Head of caudate nucleus (tissue), 42 donors: ENCODE measurements around the gene SEMA6B.
"Not testable (repeated sequence)": the region's sequence is repeated elsewhere in the genome, so short reads cannot be mapped to it uniquely, and the experiment has no call there.

Experiments
- DNase-seq, 42 donors: peaks; one replicate each; pipeline versions ENCODE4 v3.0.0 to v3.0.0-alpha.2; 2020 to 2021; ENCODE audit warnings: mixed read lengths in 7 of 42
- intact Hi-C: fragments of 100-400 bp; cut with DNase I; formaldehyde crosslinking; loops from one replicate; pipeline ENCODE4 v1.15.0; 2022

Gene SEMA6B

DNA sequence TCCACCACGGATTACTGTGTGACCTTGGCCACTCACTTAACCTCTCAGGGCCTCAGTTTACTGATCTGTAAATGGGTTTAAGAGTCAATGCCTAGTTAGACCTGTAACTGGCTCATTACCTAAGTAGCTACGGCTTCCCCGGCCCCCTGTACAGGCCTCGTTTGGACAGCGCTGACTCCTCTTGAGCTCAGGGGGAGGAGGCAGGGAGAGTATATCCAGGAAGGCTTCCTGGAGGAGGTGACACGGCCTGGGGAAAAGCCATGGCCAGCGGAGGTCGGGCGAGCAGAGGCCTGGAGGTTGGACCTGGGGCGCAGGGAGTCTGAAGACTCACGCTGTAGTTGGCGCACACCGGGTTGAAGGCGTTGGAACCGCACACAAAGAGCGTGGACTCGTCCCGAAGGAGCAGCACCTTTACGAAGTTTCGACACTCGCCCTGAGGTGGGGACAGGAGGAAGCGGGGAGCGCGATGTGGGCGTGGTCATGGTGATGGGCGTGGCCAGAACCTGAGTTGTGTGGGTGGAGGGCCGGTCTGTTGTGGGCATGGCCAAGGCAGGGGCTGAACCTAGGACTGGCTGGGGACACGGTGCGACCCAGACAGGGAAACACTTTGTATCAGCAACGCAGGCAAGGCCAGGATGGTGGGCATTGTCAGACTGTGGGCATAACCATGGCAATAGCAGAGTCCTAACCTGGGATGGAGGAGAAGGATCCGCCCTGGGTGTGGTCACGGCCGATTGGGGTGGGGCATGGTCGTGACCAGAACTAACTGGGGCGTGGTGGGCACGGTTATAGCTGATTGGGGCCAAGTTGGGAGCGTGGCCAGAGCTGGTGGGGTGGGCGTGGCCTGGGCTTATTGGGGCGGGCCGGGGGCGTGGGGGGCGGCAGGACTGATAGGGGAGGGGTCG is 3.6 kb downstream of the SEMA6B start:
- intact Hi-C loops = no loop called here
- DNase-seq = no peak

DNA sequence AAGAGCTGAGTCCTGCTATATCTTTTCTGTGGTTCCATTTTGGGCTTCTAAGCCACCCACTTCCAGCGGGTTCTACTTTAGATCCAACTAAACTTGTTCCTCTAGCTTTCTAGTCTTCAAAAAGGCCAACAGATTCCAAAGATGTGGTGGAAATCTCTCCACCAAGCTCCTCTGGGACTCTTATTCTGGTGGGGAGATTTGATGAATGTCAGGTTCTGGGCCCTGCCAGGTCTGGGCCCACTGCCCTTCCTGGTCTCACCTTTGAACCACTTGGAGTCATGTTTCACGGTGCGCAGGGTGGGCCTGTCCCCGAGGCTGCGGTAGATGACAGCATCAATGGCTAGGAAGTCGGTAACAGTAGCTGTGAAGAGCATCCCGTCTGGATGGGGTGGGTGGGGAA is 4.8 kb downstream of the SEMA6B start:
- intact Hi-C loops = no loop called here
- no peak for DNase-seq

GRCh38 chr19:4553775-4554174 is 5.7 kb downstream of the SEMA6B start:
- intact Hi-C loops = no loop called here
- no peak for DNase-seq

DNA sequence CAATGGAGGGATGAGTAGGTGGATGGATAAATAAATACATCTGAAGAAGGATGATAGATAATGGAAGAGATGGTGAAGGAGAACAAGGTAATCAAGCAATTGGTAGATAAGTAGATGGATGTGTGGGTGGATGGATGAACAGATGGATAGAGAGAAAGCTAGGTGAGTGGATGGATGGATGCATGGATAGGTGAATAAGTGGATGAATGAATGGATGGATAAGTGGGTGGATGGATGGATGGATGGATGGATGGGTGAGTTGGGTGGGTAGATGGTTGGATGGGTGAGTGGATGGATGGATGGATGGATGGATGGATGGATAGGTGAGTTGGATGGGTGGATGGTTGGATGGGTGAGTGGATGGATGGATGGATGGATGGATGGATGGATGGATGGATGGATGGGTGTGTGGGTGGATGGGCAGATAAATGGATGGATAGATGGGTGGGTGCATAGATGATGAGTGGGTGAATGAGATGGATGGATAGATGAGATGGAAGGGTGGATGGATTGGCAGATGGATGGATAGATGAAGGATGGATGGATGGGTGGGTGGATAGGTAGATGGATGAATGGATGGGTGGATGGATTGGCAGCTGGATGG is 6.3 kb downstream of the SEMA6B start:
- intact Hi-C loops = no loop called here

DNA sequence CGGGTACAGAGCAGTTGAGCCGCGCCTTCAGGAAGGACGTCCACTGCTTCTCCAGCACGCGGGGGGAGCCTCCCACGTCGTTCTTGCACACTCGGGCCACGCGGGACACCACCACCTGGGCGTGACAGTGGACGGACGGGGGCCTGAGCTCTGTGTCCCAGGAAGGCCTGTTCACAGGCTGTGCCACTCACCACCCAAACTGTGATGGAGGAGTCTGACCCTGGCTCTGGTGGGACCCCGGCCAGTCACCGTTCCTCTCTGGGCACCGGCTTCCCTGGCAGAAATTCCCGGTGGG is 7.0 kb downstream of the SEMA6B start:
- intact Hi-C loops = no loop called here
- DNase-seq = no peak

More for the DNA sequence above, 6.3 kb downstream of the SEMA6B start:
- no peak for DNase-seq

DNA sequence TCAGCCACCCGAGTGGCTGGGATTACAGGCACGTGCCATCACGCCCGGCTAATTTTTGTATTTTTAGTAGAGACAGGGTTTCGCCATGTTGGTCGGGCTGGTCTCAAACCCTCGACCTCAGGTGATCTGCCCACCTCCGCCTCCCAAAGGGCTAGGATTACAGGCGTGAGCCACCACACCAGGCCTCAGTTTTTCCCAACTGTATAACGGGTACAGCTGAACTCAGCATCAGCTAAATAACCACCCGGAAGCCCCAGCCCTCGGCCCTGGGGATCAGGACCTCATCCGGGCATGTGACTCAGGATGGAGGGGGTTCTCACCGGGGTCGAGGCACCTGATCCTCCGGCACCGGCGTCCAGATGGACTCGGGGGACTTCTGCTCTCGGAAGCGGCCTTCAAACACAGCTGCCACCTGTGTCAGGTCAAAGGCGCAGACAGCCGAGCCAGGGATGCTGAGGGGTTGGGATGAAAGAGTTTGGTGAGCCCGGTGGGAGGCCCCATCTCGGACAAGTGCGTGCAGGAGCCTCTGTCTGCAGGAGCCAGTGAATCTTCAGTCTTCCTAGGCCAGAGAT is 8.9 kb downstream of the SEMA6B start:
- intact Hi-C loops = no loop called here
- no peak for DNase-seq

GRCh38 chr19:4550018-4550417 is 9.5 kb downstream of the SEMA6B start:
- no peak for DNase-seq

GRCh38 chr19:4548238-4548584 is 11.3 kb downstream of the SEMA6B start:
- intact Hi-C loops = no loop called here
- DNase-seq = no peak

More at GRCh38 chr19:4550018-4550417, 9.5 kb downstream of the SEMA6B start:
- intact Hi-C loops = no loop called here

GRCh38 chr19:4547303-4548237 is 11.9 kb downstream of the SEMA6B start:
- intact Hi-C loops = no loop called here
- DNase-seq = peak in 6 of 42 donors; percentile 17 to 52 (median 34)

DNA sequence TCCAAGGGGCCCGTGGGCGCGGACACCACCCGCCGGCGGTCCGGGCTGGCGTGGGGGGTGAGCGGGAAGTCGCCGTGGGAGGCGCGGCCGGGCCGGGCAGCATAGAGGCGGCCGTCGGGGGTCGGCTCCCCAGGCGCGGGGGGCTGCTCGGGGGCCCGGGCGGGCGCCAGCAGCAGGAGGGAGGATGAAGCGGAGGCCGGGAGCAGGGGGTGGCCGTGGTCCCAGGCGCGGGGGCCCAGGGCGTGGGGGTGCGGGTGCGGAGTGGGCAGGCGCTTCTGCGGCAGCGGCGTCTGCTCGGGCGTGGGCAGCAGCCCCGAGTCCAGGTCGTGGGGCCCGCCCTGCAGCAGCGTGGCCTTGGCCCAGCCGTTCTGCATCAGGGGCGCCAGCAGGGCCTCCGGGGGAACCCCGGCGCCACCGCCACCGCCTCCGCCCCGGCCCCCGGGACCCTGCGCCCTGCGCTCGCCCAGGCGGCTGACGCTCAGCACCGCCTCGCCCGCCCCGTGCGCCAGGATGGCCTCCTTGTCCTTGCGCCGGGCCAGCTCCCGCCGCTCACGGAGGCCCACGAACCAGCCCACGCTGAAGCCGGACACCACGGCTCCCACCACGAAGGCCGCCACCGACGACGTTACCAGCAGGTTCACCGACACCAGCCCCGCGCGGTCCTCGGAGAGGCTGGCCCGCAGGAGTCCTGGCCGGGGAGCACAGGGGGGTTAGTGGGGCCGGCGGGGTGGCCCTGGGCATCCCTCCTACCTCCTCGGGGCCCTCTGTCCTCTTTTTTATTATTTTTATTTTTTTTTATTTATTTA is 15.4 kb downstream of the SEMA6B start:
- no peak for DNase-seq
- intact Hi-C loops = no loop called here

DNA sequence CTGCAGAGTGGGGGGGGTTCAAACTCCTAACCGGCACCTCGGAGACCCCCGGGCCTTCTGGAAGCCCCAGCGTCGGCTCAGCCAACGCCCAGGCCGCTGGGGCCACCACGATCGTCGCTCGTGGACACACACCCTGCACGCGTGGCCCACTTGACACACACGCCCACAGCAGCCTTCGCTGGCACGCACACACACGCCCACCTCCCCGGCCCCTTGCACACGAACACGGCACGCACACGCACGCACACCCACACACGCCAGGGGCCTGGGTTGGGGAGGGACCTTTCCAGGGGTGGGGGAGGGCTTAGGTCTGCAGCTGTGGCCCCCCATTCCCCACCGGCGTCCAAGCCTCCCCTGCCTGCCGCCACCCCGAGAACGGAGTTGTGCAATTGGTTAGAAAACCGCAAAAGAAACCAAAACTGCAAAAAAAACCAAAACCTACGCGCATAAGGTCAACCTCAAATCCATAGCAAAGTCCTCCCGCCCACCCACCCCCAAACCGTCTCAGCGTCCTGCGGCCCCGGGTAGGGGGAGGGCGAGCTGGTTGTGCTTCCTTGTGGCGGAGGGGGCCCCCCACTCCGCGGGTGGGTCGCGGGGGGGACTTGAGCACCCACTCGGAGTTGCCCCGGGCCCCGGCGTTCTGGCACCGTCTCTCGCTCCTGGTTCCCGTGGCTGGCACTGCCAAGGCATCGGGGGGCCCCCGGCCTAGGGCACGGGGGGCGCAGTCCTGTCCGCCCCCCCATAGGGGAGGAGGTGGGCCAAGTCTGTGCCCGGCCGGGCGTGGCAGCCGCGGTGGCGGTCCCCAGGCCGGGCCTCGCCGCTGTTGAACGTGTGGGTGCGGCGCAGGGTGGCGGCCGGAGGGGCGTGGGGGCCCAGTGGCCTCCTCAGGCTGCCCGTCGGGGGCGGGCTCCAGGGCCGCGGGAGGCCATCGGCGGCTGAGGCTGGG is 16.3 kb downstream of the SEMA6B start:
- intact Hi-C loops = no loop called here
- DNase-seq = no peak

DNA sequence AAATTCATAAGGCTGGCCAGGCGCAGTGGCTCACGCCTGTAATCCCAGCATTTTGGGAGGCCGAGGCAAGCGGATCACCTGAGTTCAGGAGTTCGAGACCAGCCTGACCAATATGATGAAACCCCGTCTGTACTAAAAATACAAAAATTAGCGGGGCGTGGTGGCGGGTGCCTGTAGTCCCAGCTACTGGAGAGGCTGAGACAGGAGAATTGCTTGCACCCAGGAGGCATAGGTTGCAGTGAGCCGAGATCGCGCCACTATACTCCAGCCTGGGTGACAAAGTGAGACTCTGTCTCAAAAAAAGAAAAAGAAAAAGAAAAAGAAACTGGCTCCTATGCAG is 17.7 kb downstream of the SEMA6B start:
- DNase-seq, intact Hi-C loops: not testable (repeated sequence)

DNA sequence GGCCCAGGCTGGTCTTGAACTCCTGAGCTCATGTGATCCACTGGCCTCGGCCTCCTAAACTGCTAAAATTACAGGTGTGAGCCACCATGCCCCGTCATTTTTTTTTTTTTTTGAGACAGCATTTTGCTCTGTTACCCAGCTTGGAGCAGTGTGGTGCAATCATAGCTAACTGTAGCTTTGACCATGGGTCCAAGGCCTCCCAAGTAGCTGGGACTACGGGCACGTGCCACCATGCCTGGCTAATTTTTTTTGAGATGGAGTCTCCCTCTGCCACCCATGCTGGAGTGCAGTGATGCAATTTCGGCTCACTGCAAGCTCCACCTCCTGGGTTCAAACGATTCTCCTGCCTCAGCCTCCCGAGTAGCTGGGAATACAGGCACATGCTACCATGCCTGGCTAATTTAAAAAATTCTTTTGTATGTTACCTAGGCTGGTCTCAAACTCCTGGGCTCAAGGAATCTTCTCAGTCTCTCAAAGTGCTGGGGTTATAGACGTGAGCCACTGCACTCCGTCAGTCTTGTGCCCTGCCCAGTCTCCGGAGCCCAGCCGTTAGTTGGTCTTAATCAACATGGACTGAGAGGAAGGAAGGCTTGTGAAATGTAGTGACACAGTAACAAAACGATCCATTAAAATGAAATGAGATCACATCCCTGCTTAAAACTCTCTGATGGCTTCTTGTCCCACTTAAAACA is 18.2 kb downstream of the SEMA6B start:
- intact Hi-C loops = no loop called here

GRCh38 chr19:4539693-4540581 is 19.5 kb downstream of the SEMA6B start, which contains the start of gene LRG1:
LRG1 (minus strand) TSS chr19:4540036; CDS start chr19:4540013, 23 bp downstream.
- intact Hi-C loops = no loop called here
- peak in 16 of 42 donors; percentile 10 to 62 (median 28) for DNase-seq

More for the DNA sequence above, 18.2 kb downstream of the SEMA6B start:
- DNase-seq = no peak

GRCh38 chr19:4539169-4539692 is 20.3 kb downstream of the SEMA6B start:
- no peak for DNase-seq
- intact Hi-C loops = no loop called here

- intact Hi-C loops = no loop called here
- no peak for DNase-seq
Measured at GRCh38 chr19:4538601-4538954, 20.9 kb downstream of the SEMA6B start.
